ENCODE data around the gene UNKL.
A peak's percentile ranks its signal among the peaks of the same experiment; 100 is the strongest.

The UNKL gene

GRCh38 chr16:1430759-1431496, 16.4 kb upstream of the UNKL start, which contains the start of gene PERCC1:
TSS of gene PERCC1 (plus strand) at chr16:1431078. CDS start at chr16:1432594, 1,516 bp downstream.
- DNase-seq, result no peak

DNA sequence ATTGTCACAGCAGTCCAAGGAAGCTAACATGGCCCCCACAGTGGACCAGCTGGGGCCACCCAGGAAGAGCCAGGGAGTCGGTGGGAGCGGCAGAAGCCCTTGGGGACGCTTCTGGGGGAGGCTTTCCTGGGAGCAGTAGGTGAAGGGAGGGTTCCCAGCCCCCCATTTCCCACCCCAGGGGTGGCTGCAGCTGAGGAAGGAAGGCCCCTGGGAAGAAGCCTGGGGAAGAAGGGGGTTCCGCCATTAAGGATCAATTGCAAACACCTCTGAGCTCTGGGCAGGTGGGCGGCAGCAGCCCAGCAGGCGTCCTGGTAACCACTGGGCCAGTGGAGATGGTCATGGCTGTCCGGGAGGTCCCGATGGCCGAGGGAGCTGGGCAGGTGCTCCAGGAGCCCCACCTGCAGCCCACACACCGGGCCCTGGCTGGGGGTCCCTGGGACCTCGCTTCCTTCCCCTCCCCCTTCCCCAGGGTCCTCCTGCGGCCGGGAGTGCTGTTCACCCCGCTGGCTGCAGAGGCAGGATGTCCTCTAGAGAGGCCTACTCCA, 15.8 kb upstream of the UNKL start:
- DNase-seq, result no peak

DNA sequence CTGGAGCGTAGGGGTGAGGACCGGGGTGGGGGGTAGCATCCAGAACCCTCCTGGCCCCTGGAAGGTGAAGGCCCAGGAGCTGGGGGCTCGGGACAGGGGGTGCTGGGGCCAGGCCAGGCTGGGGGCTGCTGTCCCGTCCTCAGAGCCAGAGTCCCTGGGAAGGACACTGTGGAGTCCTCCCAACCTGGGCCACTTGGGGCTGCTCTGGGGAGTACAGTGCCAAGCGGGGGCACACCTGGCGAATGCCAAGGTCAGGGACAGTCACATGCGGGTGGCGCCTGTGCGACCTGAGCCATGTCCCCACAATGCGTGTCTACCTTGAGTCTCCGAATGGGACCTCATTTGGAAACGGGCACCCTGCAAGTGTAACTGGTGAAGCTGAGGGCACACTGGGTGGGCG, 15.1 kb upstream of the UNKL start:
- no peak for DNase-seq

- DNase-seq, result no peak
Observed at GRCh38 chr16:1429012-1429411, 14.5 kb upstream of the UNKL start.

DNA sequence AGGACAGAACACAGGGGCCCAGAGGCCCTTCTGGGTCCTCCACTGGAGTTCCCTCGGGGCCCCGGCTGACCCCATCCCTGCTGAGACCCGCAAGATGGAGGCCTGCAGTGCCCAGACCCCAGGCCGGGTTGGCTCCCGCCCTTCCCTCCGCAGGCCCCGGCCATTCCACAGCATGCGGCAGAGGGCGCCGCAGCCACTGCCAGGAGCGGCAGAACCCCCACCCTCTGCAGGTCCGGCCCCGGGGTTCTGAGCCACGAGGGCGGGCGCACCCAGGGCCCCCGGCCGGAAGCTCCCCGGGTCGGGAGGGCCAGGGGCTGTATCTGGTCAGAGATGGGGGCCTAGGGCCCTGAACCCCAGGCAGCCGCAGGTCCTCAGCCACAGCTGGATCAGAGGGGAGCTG, 14.0 kb upstream of the UNKL start:
- peak; percentile 50 to 72 (median 67) for DNase-seq

GRCh38 chr16:1427473-1428461, 13.3 kb upstream of the UNKL start:
- no peak for DNase-seq

DNA sequence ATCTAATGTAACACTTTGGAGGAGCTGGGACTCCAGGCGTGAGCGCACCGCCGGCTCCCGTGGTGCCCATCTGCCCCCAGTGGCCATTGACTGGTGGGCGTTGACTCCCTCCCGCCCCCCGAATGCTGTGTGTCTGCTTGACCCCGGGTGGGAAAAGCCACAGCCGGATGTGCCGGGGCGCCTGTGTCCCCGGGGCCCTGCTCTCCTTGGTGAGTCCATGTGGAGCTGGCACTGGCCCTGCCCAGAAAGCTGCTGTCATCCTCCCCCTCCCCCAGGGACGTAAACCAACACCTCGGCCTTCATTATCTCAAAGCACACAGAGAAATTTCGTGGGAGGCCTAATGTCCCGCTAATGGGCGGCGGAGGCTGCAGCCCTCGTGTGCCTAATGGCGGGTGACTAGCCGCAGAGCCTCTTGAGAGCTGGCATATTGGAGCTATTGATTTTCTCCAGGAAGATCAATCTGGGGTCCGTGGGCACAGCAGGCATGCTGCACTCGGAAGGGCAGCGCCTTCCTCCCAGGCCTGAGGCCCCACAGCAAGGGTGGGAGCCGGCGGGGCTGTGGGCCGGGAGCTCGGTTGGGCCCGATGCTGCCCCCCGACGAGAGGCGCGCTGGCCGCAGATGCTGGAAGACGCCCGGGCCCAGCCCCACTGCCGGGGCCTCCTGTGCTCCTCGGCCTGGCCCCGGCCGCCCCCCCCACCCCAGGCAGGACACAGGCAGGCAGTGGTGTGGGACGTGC, 12.4 kb upstream of the UNKL start:
- DNase-seq, result no peak

DNA sequence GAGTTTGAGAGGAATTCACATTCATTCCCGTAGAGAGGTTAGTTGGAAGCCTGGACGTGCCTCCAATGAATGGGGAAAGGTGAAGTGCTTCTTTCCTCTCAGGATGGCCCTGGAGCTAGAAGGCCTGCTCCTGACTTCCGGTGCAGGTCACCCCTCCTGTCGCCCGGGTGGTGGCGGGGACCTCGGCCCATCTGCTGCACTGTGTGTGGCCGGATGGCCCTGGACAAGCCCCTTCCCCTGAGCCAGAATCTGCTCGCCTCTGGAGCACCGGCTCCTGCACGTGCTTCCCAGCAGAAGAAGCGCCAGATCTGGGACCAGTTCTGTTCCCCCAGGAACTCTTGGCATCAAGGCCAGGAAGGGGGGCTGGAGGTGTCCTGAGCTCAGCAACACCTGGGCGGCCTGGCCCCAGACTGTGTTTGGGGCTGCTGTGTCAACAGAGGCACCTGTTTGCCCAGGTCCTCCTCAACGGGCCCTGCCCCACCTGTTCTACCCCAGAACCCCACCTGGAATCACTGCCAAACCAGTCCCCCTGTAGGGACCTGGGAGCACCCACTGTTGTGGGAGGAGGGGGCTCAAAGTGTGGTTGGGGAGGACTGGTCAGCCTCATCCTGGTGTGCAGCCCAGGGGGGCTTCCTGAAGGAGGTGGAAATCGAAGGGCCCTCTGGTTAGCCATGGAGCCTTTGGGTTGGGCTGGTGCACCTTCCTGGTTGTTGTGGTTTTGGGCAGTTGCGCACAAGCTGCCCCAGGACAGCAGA, 11.3 kb upstream of the UNKL start:
- DNase-seq, result no peak

- DNase-seq, result no peak
Observed at GRCh38 chr16:1424028-1424427, 9.5 kb upstream of the UNKL start.

- no peak for DNase-seq
Observed at GRCh38 chr16:1422076-1422475, 7.6 kb upstream of the UNKL start.

GRCh38 chr16:1420111-1420539, 5.6 kb upstream of the UNKL start:
- DNase-seq, result no peak

DNA sequence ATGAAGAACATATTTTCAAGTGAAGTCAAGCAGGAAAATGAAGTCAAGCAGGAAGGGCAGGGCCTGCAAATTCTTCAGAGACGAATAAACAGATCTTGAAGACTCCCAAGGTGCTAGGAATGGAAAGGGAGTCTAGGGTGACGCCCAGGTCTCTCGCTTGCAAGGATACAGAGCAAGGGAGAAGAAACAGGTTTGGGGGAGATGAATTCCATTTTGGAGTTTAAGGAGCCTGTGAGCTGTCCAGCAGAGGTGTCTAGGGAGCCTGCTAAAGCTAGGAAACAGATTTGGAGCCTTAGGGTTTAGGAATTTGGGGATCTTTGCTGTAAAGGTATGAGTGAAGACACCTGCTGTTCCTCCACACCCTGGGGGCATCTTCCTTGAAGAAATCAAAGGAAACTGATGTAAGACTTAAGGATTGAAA, 2.0 kb upstream of the UNKL start:
- DNase-seq, result no peak

- DNase-seq, result peak; percentile 67 to 86 (median 69)
Observed at GRCh38 chr16:1413684-1414531, 596 bp downstream of the UNKL start.

- no peak for DNase-seq
Observed at GRCh38 chr16:1412847-1413246, 1.7 kb downstream of the UNKL start.

DNA sequence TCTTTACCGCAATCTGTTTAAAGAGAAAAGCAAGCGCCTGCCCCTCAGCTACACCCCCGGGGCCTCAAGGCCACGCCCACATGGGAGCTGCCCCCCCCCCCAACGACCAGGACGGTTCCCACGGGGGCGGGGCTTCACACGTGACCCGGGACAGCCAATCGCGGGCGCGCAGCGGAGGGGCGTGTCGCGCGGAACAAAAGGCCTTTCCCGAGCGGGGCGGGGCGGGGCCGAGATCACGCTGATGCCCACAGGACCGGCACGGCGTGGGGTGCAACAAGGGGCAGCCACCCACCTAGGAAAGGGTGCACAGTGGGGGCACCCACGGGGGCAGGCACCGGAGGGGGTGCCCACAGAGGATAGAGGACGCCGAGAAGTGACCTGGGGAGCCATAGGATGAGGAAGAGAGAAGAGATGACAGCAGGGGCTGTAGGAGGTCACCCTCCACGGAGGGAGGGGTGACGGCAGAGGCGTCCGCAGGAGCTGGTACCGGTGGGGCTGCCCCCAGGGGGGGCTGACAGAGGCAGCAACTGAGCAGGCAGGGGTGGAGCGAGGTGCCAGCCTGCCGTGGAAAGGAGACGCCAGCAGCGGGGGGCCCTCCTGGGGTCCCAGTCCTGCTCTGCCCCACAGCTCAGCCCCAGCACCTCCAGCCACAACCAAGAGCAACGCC, 6.2 kb downstream of the UNKL start:
- DNase-seq, result peak; percentile 92 to 98 (median 96)

DNA sequence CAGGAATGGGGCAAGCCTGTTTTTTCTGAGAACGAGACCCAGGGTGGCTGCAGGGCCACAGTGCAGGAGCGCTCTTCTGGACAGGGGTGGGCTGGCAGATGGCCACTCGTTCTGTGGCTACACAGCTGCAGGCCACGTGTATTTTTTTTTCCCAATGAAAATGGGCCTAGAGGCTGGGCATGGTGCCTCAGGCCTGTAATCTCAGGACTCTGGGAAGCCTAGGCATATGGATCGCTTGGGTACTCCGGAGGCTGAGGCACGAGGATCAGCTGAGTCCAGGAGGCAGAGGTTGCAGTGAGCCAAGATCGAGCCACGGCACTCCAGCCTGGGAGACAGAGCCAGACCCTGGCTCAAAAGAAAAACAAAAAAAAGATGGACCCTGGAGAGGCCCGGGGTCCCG, 6.8 kb downstream of the UNKL start:
- peak in 1 of 3 donors; percentile 5 for DNase-seq

GRCh38 chr16:1403733-1404132, 10.8 kb downstream of the UNKL start:
- DNase-seq, result no peak

DNA sequence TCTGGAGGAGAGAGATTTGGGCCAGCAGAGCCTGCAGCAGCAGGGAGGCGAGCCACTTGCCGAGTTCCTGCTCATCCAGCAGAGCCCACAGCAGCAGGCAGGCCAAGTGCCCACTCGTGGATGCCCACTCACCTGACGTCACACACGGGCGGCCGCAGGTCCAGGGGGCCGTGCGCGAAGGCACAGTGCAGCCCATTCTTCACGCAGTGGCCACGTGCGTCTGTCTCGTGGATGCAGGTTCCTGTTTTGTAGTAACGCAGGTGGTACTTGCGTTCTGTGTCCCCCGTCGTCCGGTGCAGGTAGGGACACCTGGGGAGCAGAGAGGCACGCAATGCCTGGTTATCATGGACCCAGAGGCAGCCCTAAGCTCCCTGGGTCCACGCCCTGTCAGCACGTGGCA, 11.5 kb downstream of the UNKL start:
- DNase-seq, result no peak

- no peak for DNase-seq
Observed at GRCh38 chr16:1401758-1402154, 12.7 kb downstream of the UNKL start.

DNA sequence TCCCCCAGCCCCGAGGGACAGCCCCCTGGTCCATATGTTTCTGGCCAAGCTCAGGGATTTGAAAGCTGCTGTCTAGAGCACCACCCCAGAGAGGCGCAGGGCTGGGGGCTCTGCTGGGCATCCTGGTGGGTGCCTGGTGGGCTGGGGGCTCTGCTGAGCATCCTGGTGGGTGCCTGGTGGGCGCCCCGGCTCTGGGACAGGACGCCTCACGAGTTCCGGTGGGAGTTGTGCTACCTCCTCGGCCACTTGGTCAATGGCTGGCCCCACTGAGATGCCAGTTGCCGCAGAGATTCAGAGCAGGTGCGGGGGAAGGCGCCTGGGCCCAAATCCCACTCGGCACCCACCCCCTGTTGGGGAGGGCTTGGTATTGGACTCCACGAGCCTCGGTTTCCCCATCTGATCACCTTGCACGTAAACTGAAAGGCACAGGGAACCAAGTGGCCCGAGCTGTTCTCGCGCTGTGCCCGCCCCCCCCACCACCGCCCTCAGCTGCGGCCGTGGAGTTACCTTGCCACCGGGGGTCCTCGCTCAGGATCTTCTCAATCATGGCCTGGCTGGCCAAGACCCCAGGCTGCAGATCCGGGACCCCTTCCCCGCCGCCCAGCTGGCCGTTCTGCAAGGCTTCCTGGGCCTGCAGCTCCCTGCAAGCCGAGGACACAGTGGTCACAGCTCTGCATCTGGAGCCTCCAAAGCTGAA, 13.3 kb downstream of the UNKL start:
- no peak for DNase-seq

All from suppressor macrophage treated with lipopolysaccharide for 1 hour (primary cell).